Measurements from ENCODE around the gene PTPRK. TPM values are rescaled to one million over a fixed set of nuclear protein-coding genes. Genes with fewer than 3 reads are reported as not detected.

The PTPRK gene
- total RNA-seq, 4 donors from 2014 or later: 26.7 to 47.5 (median 41.4) TPM

DNA sequence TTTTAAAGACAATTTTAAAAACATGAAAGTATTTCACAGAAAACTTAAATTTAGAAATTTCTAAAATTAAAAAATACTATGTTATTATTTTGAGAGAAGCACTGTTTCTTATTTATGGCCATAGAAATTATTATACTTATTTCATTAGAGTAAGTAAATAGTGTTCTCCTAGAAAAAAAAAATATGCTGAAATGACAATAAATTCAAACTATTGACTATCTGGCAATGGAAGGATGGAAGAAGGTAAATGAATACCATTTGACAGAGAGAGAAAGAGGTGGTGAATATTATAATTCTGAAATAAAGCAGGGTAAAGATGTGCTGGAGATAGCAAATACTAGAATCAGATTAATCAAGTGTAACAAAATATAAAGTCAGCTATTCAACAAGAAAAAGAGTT is 294.8 kb downstream of the PTPRK start:
- TF ChIP-seq POLR2A (IDR thresholded peaks at IDR 0.05) (no peak), CTCF (IDR thresholded peaks at IDR 0.05) (no peak)
- H3K4me3 ChIP-seq (ENCODE audit: low read depth, poor library complexity, severe bottlenecking): no peak overlapping the region
- DNase-seq (ENCODE audit: low spot score in 2 of 2): no peak
- intact Hi-C loops (cut with DNase I; ENCODE audit: low total_unique reads): no loop called here

DNA sequence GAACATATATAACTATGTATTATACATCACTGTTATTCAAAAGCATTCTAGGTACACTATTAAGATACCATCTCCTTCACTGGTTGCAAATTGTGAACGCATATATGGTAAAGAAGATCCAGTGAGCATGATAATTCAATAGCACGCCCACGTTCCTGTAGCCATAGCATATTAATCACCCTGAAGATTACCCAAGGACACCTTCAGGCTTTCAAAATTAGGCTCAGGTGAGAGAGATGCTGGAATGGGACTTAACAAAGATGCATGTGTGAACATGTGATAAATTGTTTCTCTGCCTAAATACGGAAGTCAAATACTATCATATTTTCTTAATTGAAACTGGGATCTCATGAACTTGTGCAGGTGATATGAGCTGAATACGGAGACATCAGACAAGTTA is 303.5 kb downstream of the PTPRK start:
- DNase-seq (ENCODE audit: low spot score in 2 of 2): no peak
- 61 to 83% methylated on average over 5 of the region's 5 CpGs for WGBS, 2 donors
- no peak overlapping the region for H3K4me3 ChIP-seq (ENCODE audit: low read depth, poor library complexity, severe bottlenecking)
- intact Hi-C loops (cut with DNase I; ENCODE audit: low total_unique reads): no loop called here
- no peak for TF ChIP-seq CTCF (IDR thresholded peaks at IDR 0.05)
- TF ChIP-seq POLR2A (IDR thresholded peaks at IDR 0.05): no peak

GRCh38 chr6:128209771-128210170 is 310.6 kb downstream of the PTPRK start:
- intact Hi-C loops (cut with DNase I; ENCODE audit: low total_unique reads): no loop called here
- no peak overlapping the region for H3K4me3 ChIP-seq (ENCODE audit: low read depth, poor library complexity, severe bottlenecking)
- 71 to 76% methylated on average over 3 of the region's 3 CpGs for WGBS, 2 donors
- TF ChIP-seq POLR2A (IDR thresholded peaks at IDR 0.05) (no peak), CTCF (IDR thresholded peaks at IDR 0.05) (no peak)
- DNase-seq (ENCODE audit: low spot score in 2 of 2): no peak

GRCh38 chr6:128208851-128209580 is 311.4 kb downstream of the PTPRK start:
- intact Hi-C loops (cut with DNase I; ENCODE audit: low total_unique reads): no loop called here
- WGBS, 2 donors: 80 to 82% methylated on average over 5 of the region's 5 CpGs
- H3K4me3 ChIP-seq (ENCODE audit: low read depth, poor library complexity, severe bottlenecking): no peak overlapping the region
- DNase-seq (ENCODE audit: low spot score in 2 of 2): no peak
- TF ChIP-seq CTCF (IDR thresholded peaks at IDR 0.05) (no peak), POLR2A (IDR thresholded peaks at IDR 0.05) (no peak)

DNA sequence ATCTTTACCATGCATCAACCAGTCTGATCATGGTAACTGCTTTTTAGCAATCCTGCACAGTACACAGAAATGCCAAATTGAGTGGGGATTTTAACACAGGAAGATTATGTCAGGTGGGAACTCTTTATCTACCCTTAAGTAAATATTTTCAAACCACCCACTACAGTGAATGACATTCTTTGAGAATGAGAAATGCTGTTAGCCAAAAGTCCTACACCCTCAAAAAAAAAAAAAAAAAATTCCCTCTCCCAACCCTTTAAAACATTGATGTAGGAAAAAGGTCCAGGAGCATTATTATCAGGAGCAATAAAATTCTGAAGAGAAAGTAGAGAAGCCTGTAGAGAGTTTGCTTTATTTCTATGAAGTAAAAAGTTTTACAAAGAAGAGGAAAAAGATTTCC is 312.3 kb downstream of the PTPRK start:
- DNase-seq (ENCODE audit: low spot score in 2 of 2): no peak
- intact Hi-C loops (cut with DNase I; ENCODE audit: low total_unique reads): no loop called here
- no peak for TF ChIP-seq CTCF (IDR thresholded peaks at IDR 0.05)
- no peak for TF ChIP-seq POLR2A (IDR thresholded peaks at IDR 0.05)
- no peak overlapping the region for H3K4me3 ChIP-seq (ENCODE audit: low read depth, poor library complexity, severe bottlenecking)

All from lower leg skin (tissue), 4 donors.